Lower leg skin (tissue), 4 donors: ENCODE data around the gene SEPTIN12. TPM values are rescaled to one million over a fixed set of nuclear protein-coding genes. Genes with fewer than 3 reads are reported as not detected.

Source experiments
- DNase-seq, 2 donors: peaks; one replicate each; pipeline ENCODE4 v3.0.0-alpha.2; 2019; ENCODE audit warnings: low spot score in 2 of 2
- H3K4me3 ChIP-seq: fragments of 200-600 bp; sonication (generic); 2 replicates; pipeline ENCODE4 v1.5.1; 2017; ENCODE audit warnings: mild to moderate bottlenecking, low read depth; ENCODE audit not compliant: poor library complexity, severe bottlenecking
- CTCF ChIP-seq, 3 donors: fragments of 450-650 bp; IDR thresholded peaks; one replicate each; pipeline ENCODE4 v1.5.1; 2016; ENCODE audit warnings: antibody characterized with exemption in 3 of 3, mild to moderate bottlenecking in 3 of 3, moderate library complexity in 2 of 3
- POLR2A ChIP-seq, 2 donors: fragments of 450-650 bp; IDR thresholded peaks; one replicate each; pipeline ENCODE4 v1.6.1; 2016 to 2017; ENCODE audit warnings: antibody characterized with exemption in 2 of 2, mild to moderate bottlenecking in 1 of 2, moderate library complexity in 1 of 2
- WGBS, 2 donors: methylation state at CpG; one replicate each; pipeline ENCODE4 v1.1.5; 2018; 5-methylcytosine and 5-hydroxymethylcytosine counted together
- intact Hi-C: fragments of 100-400 bp; cut with DNase I; formaldehyde crosslinking; loops from one replicate; pipeline ENCODE4 v1.15.0; 2023; ENCODE audit warnings: low total_unique reads
- total RNA-seq, 4 donors: library from RNA; depleted of rRNA; stranded (reverse); fragments of >200 nt; gene quantifications; one replicate each; pipeline ENCODE4 v1.1.0, GENCODE V29; 2016

The SEPTIN12 gene
- total RNA-seq, 4 donors from 2014 or later, result not detected

GRCh38 chr16:4814542-4815173, 26.5 kb upstream of the SEPTIN12 start:
- no peak overlapping the region for H3K4me3 ChIP-seq
- no peak for DNase-seq
- no peak for TF ChIP-seq CTCF (IDR thresholded peaks at IDR 0.05)
- no peak for TF ChIP-seq POLR2A (IDR thresholded peaks at IDR 0.05)
- WGBS, 2 donors, result 89 to 91% methylated on average over 16 of the region's 16 CpGs
- intact Hi-C loops, result no loop called here

- no peak overlapping the region for H3K4me3 ChIP-seq
- intact Hi-C loops, result no loop called here
- TF ChIP-seq CTCF (IDR thresholded peaks at IDR 0.05), result no peak
- TF ChIP-seq POLR2A (IDR thresholded peaks at IDR 0.05), result no peak
- no peak for DNase-seq
These were observed 25.9 kb upstream of the SEPTIN12 start for GRCh38 chr16:4814046-4814445.

GRCh38 chr16:4813251-4814003, 25.3 kb upstream of the SEPTIN12 start:
- no peak overlapping the region for H3K4me3 ChIP-seq
- TF ChIP-seq CTCF (IDR thresholded peaks at IDR 0.05) (no peak), POLR2A (IDR thresholded peaks at IDR 0.05) (no peak)
- no peak for DNase-seq
- 94 to 95% methylated on average over 12 to 14 of the region's 16 CpGs for WGBS, 2 donors
- intact Hi-C loops, result no loop called here

GRCh38 chr16:4811773-4812172, 23.6 kb upstream of the SEPTIN12 start:
- intact Hi-C loops, result no loop called here
- TF ChIP-seq POLR2A (IDR thresholded peaks at IDR 0.05), result no peak
- no peak for TF ChIP-seq CTCF (IDR thresholded peaks at IDR 0.05)
- DNase-seq, result no peak
- no peak overlapping the region for H3K4me3 ChIP-seq
- WGBS, 2 donors, result 87 to 91% methylated on average over 9 of the region's 9 CpGs

- 97 to 100% methylated on average over 3 of the region's 3 CpGs for WGBS, 2 donors
- no peak overlapping the region for H3K4me3 ChIP-seq
- intact Hi-C loops, result no loop called here
- no peak for DNase-seq
- no peak for TF ChIP-seq POLR2A (IDR thresholded peaks at IDR 0.05)
- no peak for TF ChIP-seq CTCF (IDR thresholded peaks at IDR 0.05)
These were observed 23.1 kb upstream of the SEPTIN12 start for GRCh38 chr16:4811242-4811641.
